K562 (cell line): ENCODE measurements around the gene PGPEP1. TPM values are rescaled to one million over a fixed set of nuclear protein-coding genes. Genes with fewer than 3 reads are reported as not detected.
A peak's percentile ranks its signal among the peaks of the same experiment; 100 is the strongest.

ENCODE experiments used
- ATF2 ChIP-seq: sonication (generic); formaldehyde crosslinking; IDR thresholded peaks from 2 replicates; pipeline ENCODE4 v1.8.1; 2022; ENCODE audit warnings: missing genetic modification reagents
- CREB1 ChIP-seq, 2 experiments: sonication (generic) in 1 of 2; formaldehyde crosslinking in 1 of 2; IDR thresholded peaks; 2 replicates each; pipeline versions ENCODE4 v1.6.1 to v1.8.0; 2012 to 2022; ENCODE audit warnings: inconsistent platforms in 1 of 2, mild to moderate bottlenecking in 1 of 2, missing genetic modification reagents in 1 of 2, moderate library complexity in 1 of 2
- CREM ChIP-seq: IDR thresholded peaks from 2 replicates; pipeline ENCODE4 v1.6.1; 2014; ENCODE audit warnings: antibody characterized with exemption, low read depth
- E2F3 ChIP-seq: fragments of 250-450 bp; sonication (Bioruptor Pico); IDR thresholded peaks from 2 replicates; pipeline ENCODE4 v1.4.0; 2020; ENCODE audit warnings: mild to moderate bottlenecking
- E4F1 ChIP-seq: fragments of 250-450 bp; sonication (Bioruptor Pico); IDR thresholded peaks from 2 replicates; pipeline ENCODE4 v1.5.0; 2021; ENCODE audit warnings: mild to moderate bottlenecking, borderline replicate concordance
- ERF ChIP-seq: fragments of 450-650 bp; formaldehyde crosslinking; IDR thresholded peaks from 2 replicates; pipeline ENCODE4 v1.4.0; 2020; ENCODE audit warnings: mild to moderate bottlenecking, mixed read lengths
- ETV5 ChIP-seq: sonication (generic); formaldehyde crosslinking; IDR thresholded peaks from 2 replicates; pipeline ENCODE4 v1.4.0; 2020; ENCODE audit warnings: low read depth, mild to moderate bottlenecking, missing genetic modification reagents
- EZH2 ChIP-seq: IDR thresholded peaks from 2 replicates; pipeline ENCODE4 v1.6.1; 2012; ENCODE audit warnings: low read depth, mild to moderate bottlenecking, inconsistent platforms, low read length, borderline replicate concordance
- HDAC6 ChIP-seq: IDR thresholded peaks from 2 replicates; pipeline ENCODE4 v1.6.1; 2012; ENCODE audit warnings: low read depth, mild to moderate bottlenecking, control low read depth, inconsistent platforms, low read length, moderate library complexity
- KDM5B ChIP-seq: fragments of 200-600 bp; sonication (generic); IDR thresholded peaks from 2 replicates; pipeline ENCODE4 v1.6.1; 2012; ENCODE audit warnings: low read depth, mild to moderate bottlenecking, moderate library complexity, low read length, control low read depth, inconsistent platforms; ENCODE audit not compliant: insufficient replicate concordance
- PHTF2 ChIP-seq: fragments of 250-450 bp; sonication (Bioruptor Pico); IDR thresholded peaks from 2 replicates; pipeline ENCODE4 v1.5.0; 2021; ENCODE audit warnings: mild to moderate bottlenecking
- RB1 ChIP-seq: fragments of 450-650 bp; IDR thresholded peaks from 2 replicates; pipeline ENCODE4 v1.6.1; 2017; ENCODE audit warnings: low read depth, mild to moderate bottlenecking
- SAFB2 ChIP-seq: fragments of 200-400 bp; formaldehyde crosslinking; IDR thresholded peaks from 2 replicates; pipeline ENCODE4 v1.6.1; 2018; ENCODE audit warnings: borderline replicate concordance, low read length, low read depth, moderate library complexity; ENCODE audit not compliant: severe bottlenecking
- SIX5 ChIP-seq, 2 experiments: IDR thresholded peaks; 2 replicates each; pipeline ENCODE4 v1.6.1; 2011; ENCODE audit warnings: low read length in 2 of 2, borderline replicate concordance in 1 of 2, low read depth in 1 of 2, mild to moderate bottlenecking in 1 of 2, moderate library complexity in 1 of 2; ENCODE audit not compliant: insufficient read depth in 1 of 2
- THRA ChIP-seq: fragments of 450-650 bp; IDR thresholded peaks from 2 replicates; pipeline ENCODE4 v1.6.1; 2017; ENCODE audit warnings: mild to moderate bottlenecking, moderate library complexity
- XRCC3 ChIP-seq: fragments of 450-650 bp; IDR thresholded peaks from 2 replicates; pipeline ENCODE4 v1.6.1; 2017; ENCODE audit warnings: mild to moderate bottlenecking, moderate library complexity
- ZNF140 ChIP-seq: fragments of 250-450 bp; sonication (Bioruptor Pico); IDR thresholded peaks from 2 replicates; pipeline ENCODE4 v1.8.0; 2021; ENCODE audit warnings: moderate library complexity, mild to moderate bottlenecking, inconsistent platforms
- ZNF740 ChIP-seq, 3 experiments: fragments of 200-800 bp in 1 of 3; sonication (Bioruptor generic) in 1 of 3; sonication (generic) in 1 of 3; formaldehyde crosslinking in 1 of 3; IDR thresholded peaks; 2 replicates each; pipeline versions ENCODE4 v1.6.1 to v1.8.0; 2016 to 2022; ENCODE audit warnings: mild to moderate bottlenecking in 2 of 3, missing compliant biosample characterization in 2 of 3, missing genetic modification characterization in 2 of 3, missing genetic modification reagents in 1 of 3
- ZNF75A ChIP-seq: fragments of 450-650 bp; formaldehyde crosslinking; IDR thresholded peaks from 2 replicates; pipeline ENCODE4 v1.4.0; 2020; ENCODE audit warnings: mild to moderate bottlenecking
- polyA plus RNA-seq, 8 experiments: library from polyadenylated mRNA; depleted of rRNA in 4 of 8; stranded (reverse) in 5 of 8; unstranded in 3 of 8; fragments of >200 nt; fragmentation: Nextera tagmentation in 2 of 8; fragmentation: Illumina TruSeq in 1 of 8; extraction: Ambion mirVana in 2 of 8; extraction: Trizol in 1 of 8; gene quantifications; 2 replicates each; pipeline versions ENCODE4 v1.2.1 to v1.2.3, GENCODE V29; 2011 to 2014; ENCODE audit warnings: inconsistent platforms in 1 of 8, missing spikeins in 1 of 8
- total RNA-seq, 7 experiments: library from RNA; depleted of rRNA in 6 of 7; stranded (reverse); fragments of >200 nt in 6 of 7; fragmentation: Illumina TruSeq in 2 of 7; extraction: Trizol in 2 of 7; gene quantifications; 2 replicates each; pipeline versions ENCODE4 v1.2.1 to v1.2.3, GENCODE V29; 2011 to 2021; ENCODE audit warnings: low replicate concordance in 1 of 7

Gene PGPEP1
- total and polyA plus RNA-seq, 9 of the 15 experiments (the other 6 are each of a cell fraction or from before 2014, with no cell fraction given), result 10.0 to 69.6 (median 33.5) TPM

- TF ChIP-seq E4F1 (CRISPR knock-in tag), result no peak
- TF ChIP-seq E2F3 (CRISPR knock-in tag), result peak; percentile 13; the same call in 1 of the 2 replicates
- TF ChIP-seq ZNF75A (CRISPR knock-in tag), result no peak
- no peak for TF ChIP-seq SIX5 (IDR thresholded peaks at IDR 0.05; ENCODE audit: borderline replicate concordance in 1 of 2, insufficient read depth in 1 of 2, low read depth in 1 of 2, low read length in 2 of 2)
- no peak for TF ChIP-seq PHTF2 (CRISPR knock-in tag)
- no peak for TF ChIP-seq KDM5B
- TF ChIP-seq THRA, result no peak
- no peak for TF ChIP-seq XRCC3
- TF ChIP-seq ZNF740 (CRISPR knock-in tag; IDR thresholded peaks at IDR 0.05), result peak; percentile 44; the same call in 1 of the 2 replicates
- 0 out of 4 replicates have a peak, but pooled peaks of 1 of the 2 experiments have one; percentile 65 for TF ChIP-seq ZNF740 (tag; IDR thresholded peaks at IDR 0.05)
- TF ChIP-seq CREM, result peak; percentile 94
- no peak for TF ChIP-seq HDAC6
- peak; percentile 69 for TF ChIP-seq ATF2 (CRISPR knock-in tag)
- TF ChIP-seq CREB1 (IDR thresholded peaks at IDR 0.05), result peak; percentile 85
- no peak for TF ChIP-seq CREB1 (CRISPR knock-in tag; IDR thresholded peaks at IDR 0.05)
- TF ChIP-seq ERF (CRISPR knock-in tag), result no peak
- TF ChIP-seq ZNF140 (CRISPR knock-in tag), result no peak
- TF ChIP-seq RB1, result no peak
- no peak for TF ChIP-seq SAFB2
- TF ChIP-seq ETV5, result peak; percentile 91
- no peak for TF ChIP-seq EZH2
These were observed 24.6 kb downstream of the PGPEP1 start (continued) for GRCh38 chr19:18364826-18365528.
